ENCODE data around the gene SMG6.
A peak's percentile ranks its signal among the peaks of the same experiment; 100 is the strongest.

Gene SMG6

GRCh38 chr17:2312736-2313135, 9.2 kb upstream of the SMG6 start:
- H3K4me3 ChIP-seq (ENCODE audit: low read depth, low read length), result no peak overlapping the region
- TF ChIP-seq POLR2A (IDR thresholded peaks at IDR 0.05; ENCODE audit: extremely low read depth, insufficient read length), result no peak
- TF ChIP-seq CTCF (IDR thresholded peaks at IDR 0.05; ENCODE audit: low read depth, low read length), result no peak
- DNase-seq (ENCODE audit: low read depth), result no peak

- TF ChIP-seq CTCF (IDR thresholded peaks at IDR 0.05; ENCODE audit: low read depth, low read length) (no peak), MYC (IDR thresholded peaks at IDR 0.05; ENCODE audit: low read depth, low read length) (no peak), MAX (IDR thresholded peaks at IDR 0.05; ENCODE audit: low read depth, low read length) (no peak), POLR2A (IDR thresholded peaks at IDR 0.05; ENCODE audit: extremely low read depth, insufficient read length) (no peak)
Measured at GRCh38 chr17:2309338-2310154, 6.0 kb upstream of the SMG6 start.

GRCh38 chr17:2304931-2305330, 1.3 kb upstream of the SMG6 start:
- TF ChIP-seq POLR2A (IDR thresholded peaks at IDR 0.05; ENCODE audit: extremely low read depth, insufficient read length) (no peak), CTCF (IDR thresholded peaks at IDR 0.05; ENCODE audit: low read depth, low read length) (no peak), MAX (IDR thresholded peaks at IDR 0.05; ENCODE audit: low read depth, low read length) (no peak), MYC (IDR thresholded peaks at IDR 0.05; ENCODE audit: low read depth, low read length) (no peak)
- no peak for DNase-seq (ENCODE audit: low read depth)
- H3K4me3 ChIP-seq (ENCODE audit: low read depth, low read length), result no peak overlapping the region

More at GRCh38 chr17:2309338-2310154, 6.0 kb upstream of the SMG6 start:
- DNase-seq (ENCODE audit: low read depth), result no peak
- no peak overlapping the region for H3K4me3 ChIP-seq (ENCODE audit: low read depth, low read length)

- no peak for DNase-seq (ENCODE audit: low read depth)
- TF ChIP-seq MAX (IDR thresholded peaks at IDR 0.05; ENCODE audit: low read depth, low read length) (no peak), MYC (IDR thresholded peaks at IDR 0.05; ENCODE audit: low read depth, low read length) (no peak), CTCF (IDR thresholded peaks at IDR 0.05; ENCODE audit: low read depth, low read length) (no peak), POLR2A (IDR thresholded peaks at IDR 0.05; ENCODE audit: extremely low read depth, insufficient read length) (no peak)
- H3K4me3 ChIP-seq (ENCODE audit: low read depth, low read length), result peak overlapping the region; percentile 81
Measured at GRCh38 chr17:2302778-2303203, 794 bp downstream of the SMG6 start.

- no peak for TF ChIP-seq MYC (IDR thresholded peaks at IDR 0.05; ENCODE audit: low read depth, low read length)
- TF ChIP-seq MAX (IDR thresholded peaks at IDR 0.05; ENCODE audit: low read depth, low read length), result no peak
- no peak for TF ChIP-seq POLR2A (IDR thresholded peaks at IDR 0.05; ENCODE audit: extremely low read depth, insufficient read length)
- no peak for TF ChIP-seq CTCF (IDR thresholded peaks at IDR 0.05; ENCODE audit: low read depth, low read length)
- H3K4me3 ChIP-seq (ENCODE audit: low read depth, low read length), result no peak overlapping the region
- no peak for DNase-seq (ENCODE audit: low read depth)
Measured at GRCh38 chr17:2299756-2300155, 3.8 kb downstream of the SMG6 start.
